ENCODE data around the gene SREK1.

SREK1 gene

DNA sequence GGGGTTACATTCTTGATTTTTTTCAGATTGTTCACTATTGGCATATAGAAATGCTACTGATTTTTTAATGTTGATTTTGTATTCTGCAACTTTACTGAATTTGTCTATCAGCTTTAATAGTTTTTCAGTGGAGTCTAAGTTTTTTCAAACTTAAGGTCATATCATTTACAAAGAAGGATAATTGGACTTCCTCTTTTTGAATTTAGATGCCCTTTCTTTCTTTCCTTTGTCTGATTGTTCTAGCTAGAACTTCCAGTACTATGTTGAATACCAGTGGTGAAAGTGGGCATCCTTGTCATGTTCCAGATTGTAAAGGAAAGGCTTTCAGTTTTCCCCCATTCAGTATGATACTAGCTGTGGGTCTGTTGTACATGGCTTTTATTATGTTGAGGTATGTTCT, 49.3 kb downstream of the SREK1 start:
- no peak for TF ChIP-seq POLR2AphosphoS5 (IDR thresholded peaks at IDR 0.05; ENCODE audit: borderline replicate concordance, low read depth, low read length)
- TF ChIP-seq EZH2 (IDR thresholded peaks at IDR 0.05): no peak
- TF ChIP-seq FOXP2 (optimal IDR thresholded peaks at IDR 0.05; ENCODE audit: control extremely low read depth, extremely low read length, insufficient read depth): no peak
- no peak for DNase-seq (ENCODE audit: low read depth, low spot score)
- H3K9ac ChIP-seq (ENCODE audit: insufficient read length): no peak overlapping the region
- H3K36me3 ChIP-seq (ENCODE audit: insufficient read depth, low read length): no peaks in the 10 kb centered on the region
- H3K27ac ChIP-seq: no peak overlapping the region
- no peaks in the 10 kb centered on the region for H3K9me3 ChIP-seq (ENCODE audit: low read depth, low read length)
- H3K4me3 ChIP-seq: no peak overlapping the region

GRCh38 chr5:66197764-66198405, 53.8 kb downstream of the SREK1 start:
- no peak for DNase-seq (ENCODE audit: low read depth, low spot score)
- no peak overlapping the region for H3K27ac ChIP-seq
- no peak overlapping the region for H3K9ac ChIP-seq (ENCODE audit: insufficient read length)
- TF ChIP-seq EZH2 (IDR thresholded peaks at IDR 0.05) (no peak), FOXP2 (optimal IDR thresholded peaks at IDR 0.05; ENCODE audit: control extremely low read depth, extremely low read length, insufficient read depth) (no peak), POLR2AphosphoS5 (IDR thresholded peaks at IDR 0.05; ENCODE audit: borderline replicate concordance, low read depth, low read length) (no peak)
- H3K9me3 ChIP-seq (ENCODE audit: low read depth, low read length): no peaks in the 10 kb centered on the region
- no peak overlapping the region for H3K4me3 ChIP-seq
- H3K36me3 ChIP-seq (ENCODE audit: insufficient read depth, low read length): no peaks in the 10 kb centered on the region

DNA sequence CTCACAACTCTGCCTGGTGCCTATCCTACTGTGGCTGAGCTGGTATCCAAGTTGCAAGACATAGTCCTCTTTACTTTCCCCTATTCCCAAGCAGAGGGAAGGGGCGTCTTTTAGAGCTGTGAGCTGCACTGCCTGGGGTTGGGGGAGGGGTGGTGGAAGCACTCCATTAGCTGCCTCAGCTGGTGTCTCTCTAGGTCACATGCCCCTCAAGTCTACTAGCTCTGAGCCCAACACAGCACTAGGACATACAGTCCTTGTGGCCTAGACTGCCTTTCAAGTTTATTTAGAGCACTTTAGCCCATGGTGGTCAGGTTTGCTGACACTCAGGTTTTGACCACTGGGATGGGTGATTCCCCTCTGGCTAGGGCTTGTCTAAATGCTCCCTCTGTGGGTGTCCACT, 54.7 kb downstream of the SREK1 start:
- DNase-seq (ENCODE audit: low read depth, low spot score): no peak
- Histone ChIP-seq H3K9me3 (ENCODE audit: low read depth, low read length) (no peaks in the 10 kb centered on the region), H3K27ac (no peak overlapping the region), H3K4me3 (no peak overlapping the region), H3K36me3 (ENCODE audit: insufficient read depth, low read length) (no peaks in the 10 kb centered on the region), H3K9ac (ENCODE audit: insufficient read length) (no peak overlapping the region)
- TF ChIP-seq FOXP2 (optimal IDR thresholded peaks at IDR 0.05; ENCODE audit: control extremely low read depth, extremely low read length, insufficient read depth) (no peak), EZH2 (IDR thresholded peaks at IDR 0.05) (no peak), POLR2AphosphoS5 (IDR thresholded peaks at IDR 0.05; ENCODE audit: borderline replicate concordance, low read depth, low read length) (no peak)

GRCh38 chr5:66203531-66203930, 59.4 kb downstream of the SREK1 start:
- DNase-seq (ENCODE audit: low read depth, low spot score): no peak
- no peak overlapping the region for H3K27ac ChIP-seq
- no peaks in the 10 kb centered on the region for H3K36me3 ChIP-seq (ENCODE audit: insufficient read depth, low read length)
- H3K9ac ChIP-seq (ENCODE audit: insufficient read length): no peak overlapping the region
- H3K9me3 ChIP-seq (ENCODE audit: low read depth, low read length): no peaks in the 10 kb centered on the region
- H3K4me3 ChIP-seq: no peak overlapping the region
- no peak for TF ChIP-seq POLR2AphosphoS5 (IDR thresholded peaks at IDR 0.05; ENCODE audit: borderline replicate concordance, low read depth, low read length)
- TF ChIP-seq EZH2 (IDR thresholded peaks at IDR 0.05): no peak
- TF ChIP-seq FOXP2 (optimal IDR thresholded peaks at IDR 0.05; ENCODE audit: control extremely low read depth, extremely low read length, insufficient read depth): no peak

DNA sequence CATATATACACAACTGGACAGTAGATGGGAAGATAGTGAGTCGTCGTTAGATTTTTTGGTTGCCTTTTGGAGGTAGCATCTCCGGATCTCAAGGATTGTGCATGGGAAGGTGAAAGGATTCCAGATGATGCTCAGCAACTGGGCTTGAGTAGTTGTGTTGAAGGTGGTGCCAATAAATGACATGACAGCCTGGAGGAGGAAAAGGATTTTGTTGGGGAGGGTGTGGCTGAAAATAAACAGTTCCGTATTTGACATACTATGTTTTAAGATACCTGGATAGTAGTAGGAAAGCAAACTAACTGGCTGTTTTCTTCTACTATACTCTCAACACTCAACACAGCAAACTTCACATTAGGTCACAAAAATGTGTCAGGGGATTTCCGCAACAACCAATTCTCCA, 62.4 kb downstream of the SREK1 start:
- Histone ChIP-seq H3K36me3 (ENCODE audit: insufficient read depth, low read length) (no peaks in the 10 kb centered on the region), H3K4me3 (no peak overlapping the region), H3K9me3 (ENCODE audit: low read depth, low read length) (no peaks in the 10 kb centered on the region), H3K9ac (ENCODE audit: insufficient read length) (no peak overlapping the region), H3K27ac (no peak overlapping the region)
- no peak for DNase-seq (ENCODE audit: low read depth, low spot score)
- TF ChIP-seq POLR2AphosphoS5 (IDR thresholded peaks at IDR 0.05; ENCODE audit: borderline replicate concordance, low read depth, low read length) (no peak), FOXP2 (optimal IDR thresholded peaks at IDR 0.05; ENCODE audit: control extremely low read depth, extremely low read length, insufficient read depth) (no peak), EZH2 (IDR thresholded peaks at IDR 0.05) (no peak)

- Histone ChIP-seq H3K36me3 (ENCODE audit: insufficient read depth, low read length) (no peaks in the 10 kb centered on the region), H3K4me3 (no peak overlapping the region), H3K9ac (ENCODE audit: insufficient read length) (no peak overlapping the region), H3K27ac (no peak overlapping the region), H3K9me3 (ENCODE audit: low read depth, low read length) (no peaks in the 10 kb centered on the region)
- TF ChIP-seq POLR2AphosphoS5 (IDR thresholded peaks at IDR 0.05; ENCODE audit: borderline replicate concordance, low read depth, low read length) (no peak), EZH2 (IDR thresholded peaks at IDR 0.05) (no peak), FOXP2 (optimal IDR thresholded peaks at IDR 0.05; ENCODE audit: control extremely low read depth, extremely low read length, insufficient read depth) (no peak)
- no peak for DNase-seq (ENCODE audit: low read depth, low spot score)
Measured at GRCh38 chr5:66207800-66208561, 63.9 kb downstream of the SREK1 start.

DNA sequence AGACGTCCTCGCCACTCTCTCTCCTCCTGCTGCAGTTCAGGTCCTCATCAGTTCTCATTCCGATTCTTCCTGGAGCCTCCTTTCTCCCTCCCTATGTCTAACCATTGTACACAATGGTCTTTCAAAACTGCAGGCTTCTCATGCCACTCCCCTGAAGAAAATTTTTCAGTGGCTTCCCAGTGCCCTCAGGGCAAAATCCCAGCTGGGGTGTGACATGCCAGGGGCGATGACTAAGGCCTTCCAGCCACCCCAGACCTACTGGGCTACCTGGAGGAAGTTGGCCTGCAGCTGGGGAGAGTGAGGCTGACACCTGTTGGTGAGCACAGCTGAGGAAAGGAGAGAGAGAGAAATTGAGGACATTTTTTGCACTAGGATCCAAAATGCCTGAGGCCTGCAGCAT, 65.2 kb downstream of the SREK1 start:
- no peak for TF ChIP-seq POLR2AphosphoS5 (IDR thresholded peaks at IDR 0.05; ENCODE audit: borderline replicate concordance, low read depth, low read length)
- TF ChIP-seq FOXP2 (optimal IDR thresholded peaks at IDR 0.05; ENCODE audit: control extremely low read depth, extremely low read length, insufficient read depth): no peak
- no peak for TF ChIP-seq EZH2 (IDR thresholded peaks at IDR 0.05)
- H3K9ac ChIP-seq (ENCODE audit: insufficient read length): no peak overlapping the region
- H3K27ac ChIP-seq: no peak overlapping the region
- no peaks in the 10 kb centered on the region for H3K9me3 ChIP-seq (ENCODE audit: low read depth, low read length)
- DNase-seq (ENCODE audit: low read depth, low spot score): no peak
- no peak overlapping the region for H3K4me3 ChIP-seq
- H3K36me3 ChIP-seq (ENCODE audit: insufficient read depth, low read length): no peaks in the 10 kb centered on the region

DNA sequence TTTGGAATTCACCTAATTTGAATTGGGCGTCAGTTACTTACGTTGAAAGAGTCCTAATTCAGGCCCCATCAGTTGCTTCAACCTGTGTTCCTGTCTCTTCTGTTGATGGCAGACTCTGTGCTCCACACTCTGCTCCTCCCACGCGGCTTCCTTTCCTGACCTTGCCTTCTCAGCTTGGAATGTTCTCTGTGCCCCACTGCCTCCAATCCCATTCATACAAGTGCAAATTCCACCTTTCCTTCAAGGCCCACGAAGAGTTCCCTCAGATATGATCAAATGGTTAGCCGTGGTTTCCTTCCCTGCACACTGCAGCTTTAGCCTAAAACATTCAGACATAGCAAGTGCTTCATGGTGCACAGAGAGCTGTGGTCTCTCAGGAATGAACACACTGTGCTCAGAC, 65.7 kb downstream of the SREK1 start:
- TF ChIP-seq POLR2AphosphoS5 (IDR thresholded peaks at IDR 0.05; ENCODE audit: borderline replicate concordance, low read depth, low read length) (no peak), EZH2 (IDR thresholded peaks at IDR 0.05) (no peak), FOXP2 (optimal IDR thresholded peaks at IDR 0.05; ENCODE audit: control extremely low read depth, extremely low read length, insufficient read depth) (no peak)
- H3K9me3 ChIP-seq (ENCODE audit: low read depth, low read length): no peaks in the 10 kb centered on the region
- H3K4me3 ChIP-seq: no peak overlapping the region
- no peak for DNase-seq (ENCODE audit: low read depth, low spot score)
- no peaks in the 10 kb centered on the region for H3K36me3 ChIP-seq (ENCODE audit: insufficient read depth, low read length)
- no peak overlapping the region for H3K9ac ChIP-seq (ENCODE audit: insufficient read length)
- no peak overlapping the region for H3K27ac ChIP-seq

All from SK-N-MC (cell line).